Mammary epithelial cell (primary cell): ENCODE results near the gene PLD6.

Source experiments
- CTCF ChIP-seq, 2 donors: IDR thresholded peaks in 1 of 2; conservative IDR thresholded peaks in 1 of 2; 2 replicates each; pipeline ENCODE4 v1.5.1; 2011 to 2012; ENCODE audit warnings: inconsistent platforms in 2 of 2, low read length in 2 of 2, mild to moderate bottlenecking in 2 of 2, control low read depth in 1 of 2, low read depth in 1 of 2; ENCODE audit not compliant: insufficient read depth in 1 of 2; ENCODE audit errors: extremely low read depth in 1 of 2
- EZH2 ChIP-seq: IDR thresholded peaks from 2 replicates; pipeline ENCODE4 v1.6.1; 2012; ENCODE audit warnings: low read length, inconsistent platforms, borderline replicate concordance

GRCh38 chr17:17157041-17157440, 49.1 kb downstream of the PLD6 start:
- TF ChIP-seq EZH2 (no peak), CTCF (conservative IDR thresholded peaks at IDR 0.05 in 1 of 2, IDR thresholded peaks at IDR 0.05 in 1 of 2; ENCODE audit: extremely low read depth in 1 of 2, insufficient read depth in 1 of 2, low read depth in 1 of 2, low read length in 2 of 2) (no peak)
